ENCODE measurements around the gene GVQW3. TPM values are rescaled to one million over a fixed set of nuclear protein-coding genes. Genes with fewer than 3 reads are reported as not detected.

The GVQW3 gene
- total and polyA plus RNA-seq, 7 donors: 0.41 to 4.7 (median 1.8) TPM

GRCh38 chr11:76415073-76415472 lies 34.0 kb downstream of the GVQW3 start:
- TF ChIP-seq CTCF (IDR thresholded peaks at IDR 0.05) (no peak), EP300 (IDR thresholded peaks at IDR 0.05) (no peak), POLR2AphosphoS5 (IDR thresholded peaks at IDR 0.05) (no peak), POLR2A (IDR thresholded peaks at IDR 0.05) (no peak)
- Histone ChIP-seq H3K4me1 (peaks cover 0 to 6% (median 0%) of the 10 kb centered on the region in 4 donors), H3K27ac (no peak overlapping the region), H3K9me3 (no peaks in the 10 kb centered on the region), H3K4me3 (no peak overlapping the region), H3K27me3 (no peaks in the 10 kb centered on the region), H3K36me3 (no peaks in the 10 kb centered on the region)
- intact Hi-C loops (cut with DNase I): no loop called here
- no peak for DNase-seq

GRCh38 chr11:76419896-76420295 lies 38.8 kb downstream of the GVQW3 start:
- H3K36me3 ChIP-seq: no peaks in the 10 kb centered on the region
- no peaks in the 10 kb centered on the region for H3K9me3 ChIP-seq
- DNase-seq: no peak
- no peak overlapping the region for H3K4me3 ChIP-seq
- 54 to 72% methylated on average over 3 of the region's 3 CpGs for WGBS, 2 donors
- TF ChIP-seq CTCF (IDR thresholded peaks at IDR 0.05) (no peak), EP300 (IDR thresholded peaks at IDR 0.05) (no peak), POLR2A (IDR thresholded peaks at IDR 0.05) (no peak), POLR2AphosphoS5 (IDR thresholded peaks at IDR 0.05) (no peak)
- no peak overlapping the region for H3K27ac ChIP-seq
- intact Hi-C loops (cut with DNase I): no loop called here
- no peaks in the 10 kb centered on the region for H3K27me3 ChIP-seq
- H3K4me1 ChIP-seq: no peaks in the 10 kb centered on the region

DNA sequence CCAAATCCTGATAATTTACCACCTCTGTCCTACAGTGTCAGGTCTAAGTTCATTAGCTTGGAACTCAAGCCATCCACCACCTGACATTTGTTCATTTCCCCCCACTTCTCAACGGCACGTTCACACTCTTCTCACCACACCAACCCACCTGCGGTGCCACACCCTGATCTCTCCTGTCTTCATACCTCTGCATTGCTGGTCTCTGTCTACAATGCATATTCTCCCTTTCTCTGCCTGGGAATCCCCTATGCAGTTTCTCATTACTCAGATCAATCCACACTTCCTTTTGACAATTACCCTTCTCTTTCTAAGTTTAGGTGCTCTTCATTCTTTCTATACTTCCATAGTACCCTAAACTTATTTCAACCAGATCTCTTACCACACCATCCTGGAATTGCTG lies 43.3 kb downstream of the GVQW3 start:
- Histone ChIP-seq H3K36me3 (no peaks in the 10 kb centered on the region), H3K27me3 (peaks cover 0 to 5% (median 0%) of the 10 kb centered on the region in 3 donors), H3K27ac (no peak overlapping the region), H3K4me1 (no peaks in the 10 kb centered on the region), H3K9me3 (no peaks in the 10 kb centered on the region), H3K4me3 (no peak overlapping the region)
- DNase-seq: no peak
- WGBS, 2 donors: 26 to 50% methylated on average over 3 of the region's 3 CpGs
- intact Hi-C loops (cut with DNase I): no loop called here
- no peak for TF ChIP-seq POLR2AphosphoS5 (IDR thresholded peaks at IDR 0.05)
- TF ChIP-seq CTCF (IDR thresholded peaks at IDR 0.05): no peak
- no peak for TF ChIP-seq POLR2A (IDR thresholded peaks at IDR 0.05)
- no peak for TF ChIP-seq EP300 (IDR thresholded peaks at IDR 0.05)

GRCh38 chr11:76424891-76425290 lies 43.8 kb downstream of the GVQW3 start:
- no peaks in the 10 kb centered on the region for H3K4me1 ChIP-seq
- no peak overlapping the region for H3K4me3 ChIP-seq
- 90 to 91% methylated on average over 2 of the region's 2 CpGs for WGBS, 2 donors
- no peaks in the 10 kb centered on the region for H3K36me3 ChIP-seq
- DNase-seq: no peak
- peaks cover 0 to 5% (median 0%) of the 10 kb centered on the region in 3 donors for H3K27me3 ChIP-seq
- TF ChIP-seq POLR2AphosphoS5 (IDR thresholded peaks at IDR 0.05) (no peak), EP300 (IDR thresholded peaks at IDR 0.05) (no peak), CTCF (IDR thresholded peaks at IDR 0.05) (no peak), POLR2A (IDR thresholded peaks at IDR 0.05) (no peak)
- no peak overlapping the region for H3K27ac ChIP-seq
- H3K9me3 ChIP-seq: no peaks in the 10 kb centered on the region
- intact Hi-C loops (cut with DNase I): no loop called here

DNA sequence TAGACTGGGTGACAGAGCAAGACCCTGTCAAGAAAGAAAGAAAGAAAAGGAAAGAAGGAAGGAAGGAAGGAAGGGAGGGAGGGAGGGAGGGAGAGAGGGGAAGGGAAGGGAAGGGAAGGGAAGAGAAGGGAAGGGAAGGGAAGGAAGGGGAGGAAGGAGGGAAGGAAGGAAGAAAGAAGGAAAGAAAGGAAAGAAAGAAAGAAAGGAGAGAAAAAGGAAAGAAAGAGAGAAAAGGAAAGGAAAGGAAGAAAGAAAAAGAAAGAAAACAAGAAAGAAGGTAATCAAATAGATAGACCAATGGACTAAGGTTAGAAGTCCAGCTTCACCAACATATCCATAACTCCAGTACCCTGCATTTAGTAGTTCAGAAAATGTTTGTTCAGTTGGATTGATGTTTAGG lies 45.5 kb downstream of the GVQW3 start:
- no peak overlapping the region for H3K4me3 ChIP-seq
- intact Hi-C loops (cut with DNase I): no loop called here
- no peaks in the 10 kb centered on the region for H3K9me3 ChIP-seq
- no peaks in the 10 kb centered on the region for H3K36me3 ChIP-seq
- DNase-seq: no peak
- TF ChIP-seq CTCF (IDR thresholded peaks at IDR 0.05) (no peak), POLR2A (IDR thresholded peaks at IDR 0.05) (no peak), EP300 (IDR thresholded peaks at IDR 0.05) (no peak), POLR2AphosphoS5 (IDR thresholded peaks at IDR 0.05) (no peak)
- peaks cover 0 to 5% (median 0%) of the 10 kb centered on the region in 3 donors for H3K27me3 ChIP-seq
- no peak overlapping the region for H3K27ac ChIP-seq
- no peaks in the 10 kb centered on the region for H3K4me1 ChIP-seq

All from sigmoid colon (tissue), 7 donors.